Measurements from ENCODE around the gene FIG4. TPM values are rescaled to one million over a fixed set of nuclear protein-coding genes. Genes with fewer than 3 reads are reported as not detected.
A peak's percentile ranks its signal among the peaks of the same experiment; 100 is the strongest.
"Not testable (repeated sequence)": the region's sequence is repeated elsewhere in the genome, so short reads cannot be mapped to it uniquely, and the experiment has no call there.

FIG4 gene
- total RNA-seq, 1 donor from 2014 or later, result 8.2 TPM

GRCh38 chr6:109794201-109794923 is 103.3 kb downstream of the FIG4 start:
- peak in 1 of 2 donors; percentile 67 for DNase-seq (ENCODE audit: low read depth in 2 of 2)

GRCh38 chr6:109795994-109796555 is 105.0 kb downstream of the FIG4 start:
- DNase-seq (ENCODE audit: low read depth in 2 of 2), result peak; percentile 58 to 71

GRCh38 chr6:109799129-109799528 is 108.0 kb downstream of the FIG4 start:
- DNase-seq (ENCODE audit: low read depth in 2 of 2), result no peak

GRCh38 chr6:109799664-109800063 is 108.6 kb downstream of the FIG4 start:
- DNase-seq (ENCODE audit: low read depth in 2 of 2), result no peak

- no peak for DNase-seq (ENCODE audit: low read depth in 2 of 2)
Observed at GRCh38 chr6:109800771-109801170, 109.7 kb downstream of the FIG4 start.

- DNase-seq (ENCODE audit: low read depth in 2 of 2), result no peak
Observed at GRCh38 chr6:109801794-109802193, 110.7 kb downstream of the FIG4 start.

- DNase-seq (ENCODE audit: low read depth in 2 of 2), result no peak
Observed at GRCh38 chr6:109804020-109804419, 112.9 kb downstream of the FIG4 start.

- DNase-seq (ENCODE audit: low read depth in 2 of 2), result no peak
Observed at GRCh38 chr6:109807881-109808280, 116.8 kb downstream of the FIG4 start.

GRCh38 chr6:109808837-109809236 is 117.7 kb downstream of the FIG4 start:
- no peak for DNase-seq (ENCODE audit: low read depth in 2 of 2)

- no peak for DNase-seq (ENCODE audit: low read depth in 2 of 2)
Observed at GRCh38 chr6:109815054-109815453, 124.0 kb downstream of the FIG4 start.

- DNase-seq (ENCODE audit: low read depth in 2 of 2), result peak; percentile 52 to 58
Observed at GRCh38 chr6:109816452-109817374, 125.6 kb downstream of the FIG4 start.

- DNase-seq (ENCODE audit: low read depth in 2 of 2), result no peak
Observed at GRCh38 chr6:109820706-109821350, 129.7 kb downstream of the FIG4 start.

- DNase-seq (ENCODE audit: low read depth in 2 of 2), result no peak
Observed at GRCh38 chr6:109821428-109821827, 130.3 kb downstream of the FIG4 start.

GRCh38 chr6:109824105-109824504 is 133.0 kb downstream of the FIG4 start:
- DNase-seq (ENCODE audit: low read depth in 2 of 2), result no peak

- DNase-seq (ENCODE audit: low read depth in 2 of 2), result no peak
Observed at GRCh38 chr6:109826551-109826950, 135.5 kb downstream of the FIG4 start.

- not testable (repeated sequence) for DNase-seq (ENCODE audit: low read depth in 2 of 2)
Observed at GRCh38 chr6:109831352-109831751, 140.3 kb downstream of the FIG4 start.

- DNase-seq (ENCODE audit: low read depth in 2 of 2), result no peak
Observed at GRCh38 chr6:109834131-109834530, 143.0 kb downstream of the FIG4 start.

GRCh38 chr6:109834595-109835437 is 143.7 kb downstream of the FIG4 start:
- DNase-seq (ENCODE audit: low read depth in 2 of 2), result no peak

- no peak for DNase-seq (ENCODE audit: low read depth in 2 of 2)
Observed at GRCh38 chr6:109840034-109840433, 148.9 kb downstream of the FIG4 start.

GRCh38 chr6:109840796-109841195 is 149.7 kb downstream of the FIG4 start:
- DNase-seq (ENCODE audit: low read depth in 2 of 2), result no peak

GRCh38 chr6:109841869-109842268 is 150.8 kb downstream of the FIG4 start:
- DNase-seq (ENCODE audit: low read depth in 2 of 2), result no peak

Measured in dermis microvascular lymphatic vessel endothelial cell (primary cell).